Non-pigmented ciliary epithelial cell (primary cell): ENCODE results near the gene ATP6V0E1.

Experiments
- DNase-seq: peaks from one replicate; pipeline ENCODE4 v3.0.0-alpha.2; 2010; ENCODE audit warnings: low read depth

ATP6V0E1 gene

DNA sequence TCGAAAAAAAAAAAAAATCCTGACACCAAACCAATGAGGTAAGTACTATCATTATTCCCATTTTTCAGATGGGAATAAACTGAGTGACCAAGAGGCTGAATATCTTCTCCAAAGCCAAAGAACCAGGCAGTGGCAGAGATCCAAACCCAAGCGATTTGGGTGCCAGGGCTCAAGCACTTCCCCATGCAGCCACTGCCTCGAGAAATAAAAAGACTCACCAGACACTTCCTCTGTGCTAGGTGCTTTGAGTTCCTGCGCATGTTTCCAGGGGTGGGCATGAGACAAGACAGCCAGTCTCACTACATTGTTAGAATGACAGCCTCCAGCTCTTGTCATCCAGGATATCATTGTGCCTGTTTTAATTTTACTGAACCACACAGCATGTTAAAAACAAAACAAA, 26.6 kb upstream of the ATP6V0E1 start:
- DNase-seq = no peak

DNA sequence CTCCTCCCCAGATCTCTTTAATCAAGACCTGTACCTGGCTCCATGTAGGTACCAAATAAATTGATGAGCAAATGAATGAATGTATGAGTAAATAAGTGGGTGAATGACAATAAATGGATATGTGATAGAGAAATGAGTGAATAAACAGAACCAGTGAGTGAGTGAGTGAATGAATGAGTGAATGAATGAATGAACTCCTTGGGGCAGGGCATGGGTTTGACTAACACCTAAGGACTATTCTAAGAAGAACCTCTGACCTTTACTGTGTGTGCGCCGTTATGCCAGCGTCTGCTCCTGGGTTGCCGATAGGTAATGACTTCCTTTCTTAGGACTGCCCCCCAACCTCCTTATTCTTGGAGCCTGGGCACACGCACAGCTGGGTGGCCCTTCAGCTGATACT, 26.1 kb upstream of the ATP6V0E1 start:
- no peak for DNase-seq

DNA sequence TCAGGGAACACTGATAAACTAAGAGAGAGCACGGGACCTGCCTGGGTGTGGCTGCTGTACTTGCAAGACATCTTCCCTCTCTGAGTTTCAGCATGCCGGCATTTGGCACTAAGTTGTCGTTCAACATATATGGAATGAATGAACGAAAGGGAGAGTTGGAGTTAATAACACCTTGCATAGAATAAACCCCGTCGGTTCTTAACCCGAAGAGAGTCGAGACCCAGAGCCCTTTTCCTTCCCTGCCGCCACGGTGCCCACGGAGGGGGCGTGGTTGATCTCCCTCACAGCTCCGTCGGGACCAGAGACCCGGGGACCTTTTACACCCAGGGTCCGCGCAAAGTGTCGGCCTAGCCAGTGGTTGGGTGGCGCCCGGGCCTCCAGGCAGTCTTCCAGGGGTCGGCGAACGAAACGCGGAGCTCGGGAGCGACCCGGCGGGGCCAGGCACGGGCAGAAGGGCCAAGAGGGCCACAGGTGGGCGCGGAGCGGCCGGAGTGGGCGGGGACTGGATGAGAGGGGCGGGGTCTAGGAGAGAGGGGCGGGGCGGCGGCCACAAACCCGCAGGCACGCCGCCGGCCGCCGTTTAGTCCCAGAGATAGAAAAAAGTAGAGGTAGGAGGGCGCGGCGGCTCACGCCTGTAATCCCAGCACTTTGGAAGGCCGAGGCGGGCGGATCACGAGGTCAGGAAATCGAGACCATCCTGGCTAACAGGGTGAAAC, 25.1 kb upstream of the ATP6V0E1 start:
- no peak for DNase-seq

DNA sequence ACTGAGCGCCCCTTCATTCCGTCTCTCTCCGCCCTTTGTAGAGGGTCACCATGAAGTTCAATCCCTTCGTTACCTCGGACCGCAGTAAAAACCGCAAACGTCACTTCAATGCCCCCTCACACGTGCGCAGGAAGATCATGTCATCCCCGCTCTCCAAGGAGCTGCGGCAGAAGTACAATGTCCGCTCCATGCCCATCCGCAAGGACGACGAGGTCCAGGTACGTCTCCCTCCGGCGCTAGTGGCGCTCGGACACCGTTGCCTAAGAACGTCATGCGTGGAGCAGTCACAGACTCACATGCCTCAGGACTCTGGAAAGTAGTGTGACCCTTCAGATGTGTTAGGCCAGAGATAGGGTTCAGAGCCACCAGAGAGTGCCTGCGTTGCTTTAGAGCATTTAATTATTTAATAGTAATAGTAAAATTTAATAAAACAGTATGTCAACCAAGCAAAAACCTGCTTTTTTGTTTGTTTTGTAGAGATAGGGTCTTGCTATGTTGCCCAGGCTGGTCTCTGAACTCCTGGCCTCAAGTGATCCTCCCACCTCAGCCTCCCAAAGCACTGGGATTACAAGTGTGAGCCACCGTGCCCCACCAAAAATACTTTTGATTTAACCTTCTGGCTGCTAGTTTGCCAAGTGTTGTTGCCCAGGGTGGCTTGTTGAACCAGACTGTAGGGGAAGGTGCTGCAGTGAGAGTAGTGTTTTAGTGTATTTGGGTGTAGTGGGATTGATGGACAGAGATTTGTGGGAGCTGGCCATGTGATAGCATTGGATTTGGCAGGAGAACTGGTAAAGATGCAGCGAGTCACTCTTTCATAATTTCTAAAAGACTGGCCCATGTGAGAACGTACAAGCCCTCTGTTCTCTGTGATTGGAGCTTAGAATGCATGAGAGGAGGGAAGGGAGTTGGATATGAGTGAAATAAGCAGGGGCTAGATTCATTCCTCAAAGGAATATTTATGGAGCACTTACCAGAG, 23.5 kb upstream of the ATP6V0E1 start:
- no peak for DNase-seq

DNA sequence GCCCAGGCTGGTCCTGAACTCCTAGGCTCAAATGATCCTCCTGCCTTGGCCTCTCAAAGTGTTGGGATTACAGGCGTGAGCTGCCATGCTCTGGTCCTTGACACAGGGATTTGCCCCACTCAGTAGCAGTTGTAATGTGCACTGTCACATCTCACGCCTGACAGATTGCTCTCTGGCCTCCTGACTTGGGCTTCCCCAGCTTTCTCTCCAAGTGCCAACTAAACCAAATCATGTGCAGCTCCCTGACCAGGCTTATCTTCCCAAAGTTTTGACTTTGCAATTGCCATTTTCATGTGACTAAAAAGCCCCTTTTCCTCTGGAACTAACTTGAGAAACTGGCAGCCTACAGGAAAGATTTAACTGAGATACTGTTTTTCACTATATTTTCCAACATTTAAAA, 13.7 kb upstream of the ATP6V0E1 start:
- DNase-seq = no peak

DNA sequence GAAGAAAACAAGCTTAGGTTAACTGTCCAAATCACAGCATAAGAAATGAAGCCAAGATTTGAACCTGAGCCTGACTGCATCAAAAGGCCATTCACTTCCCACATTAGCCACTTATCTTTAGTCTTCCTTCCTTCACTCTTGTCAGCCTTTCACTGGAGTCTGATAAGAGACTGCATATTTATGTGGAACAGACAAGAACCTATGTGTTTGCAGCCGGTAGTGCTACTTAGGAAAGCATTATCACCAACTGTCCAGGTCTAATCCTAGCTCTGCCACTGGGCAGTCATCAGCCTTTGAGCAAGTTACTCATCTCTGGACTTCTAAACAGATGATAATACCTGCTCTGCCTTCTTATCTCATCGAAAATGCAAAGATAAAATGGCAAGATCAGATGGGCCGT, 12.1 kb upstream of the ATP6V0E1 start:
- DNase-seq = no peak

DNA sequence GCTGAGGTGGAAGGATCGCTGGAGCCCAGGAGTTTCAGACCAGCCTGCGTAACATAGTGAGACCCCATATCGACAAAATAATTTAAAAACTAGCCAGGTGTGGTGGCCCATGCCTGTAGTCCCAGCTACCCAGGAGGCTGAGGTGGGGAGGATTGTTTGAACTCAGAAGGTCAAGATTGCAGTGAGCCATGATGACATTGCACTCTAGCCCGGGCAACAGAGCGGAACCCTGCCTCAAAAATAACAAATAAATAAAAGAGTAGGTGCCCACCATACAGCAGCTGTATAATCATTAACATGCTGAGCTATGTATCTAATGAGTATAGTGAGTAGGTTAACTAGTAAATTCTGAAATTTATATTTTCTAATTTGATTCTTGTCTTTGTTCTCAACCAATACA, 11.0 kb upstream of the ATP6V0E1 start:
- no peak for DNase-seq

DNA sequence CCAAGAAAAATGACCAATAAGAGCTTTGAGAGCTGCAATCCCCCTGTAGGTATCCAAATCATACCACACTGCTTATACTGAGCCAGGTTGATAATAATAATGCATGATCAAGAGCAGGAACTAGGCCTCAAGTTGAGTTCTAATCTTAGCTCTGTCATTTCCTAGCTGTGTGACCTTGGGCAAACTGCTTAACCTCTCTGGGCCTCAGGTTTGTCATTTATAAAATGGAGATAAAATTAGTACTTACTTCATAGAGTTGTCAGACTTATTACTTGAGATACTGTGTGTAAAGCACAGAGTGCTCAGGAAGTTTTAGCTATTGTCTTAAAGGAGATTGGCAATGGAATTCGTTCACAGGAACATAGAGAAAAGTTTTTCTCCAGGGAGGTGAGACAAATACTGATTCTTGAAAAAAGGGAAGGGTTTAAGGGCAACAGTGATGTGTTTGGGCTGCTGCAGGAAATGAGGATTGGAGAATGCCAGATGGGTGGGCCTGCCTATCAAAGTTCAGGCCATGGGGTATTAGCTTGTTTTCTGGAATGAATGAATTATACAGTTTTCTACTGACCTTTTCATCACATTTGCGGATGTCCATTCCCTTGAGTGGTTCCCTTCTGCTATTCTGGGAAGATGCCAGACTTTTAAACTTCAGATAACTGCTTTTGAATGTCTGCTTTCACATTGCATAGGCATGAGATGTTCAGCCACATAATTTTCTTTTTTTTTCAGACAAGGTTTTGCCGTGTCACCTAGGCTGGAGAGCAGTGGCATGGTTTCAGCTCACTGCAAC, 10.2 kb upstream of the ATP6V0E1 start:
- DNase-seq = no peak

DNA sequence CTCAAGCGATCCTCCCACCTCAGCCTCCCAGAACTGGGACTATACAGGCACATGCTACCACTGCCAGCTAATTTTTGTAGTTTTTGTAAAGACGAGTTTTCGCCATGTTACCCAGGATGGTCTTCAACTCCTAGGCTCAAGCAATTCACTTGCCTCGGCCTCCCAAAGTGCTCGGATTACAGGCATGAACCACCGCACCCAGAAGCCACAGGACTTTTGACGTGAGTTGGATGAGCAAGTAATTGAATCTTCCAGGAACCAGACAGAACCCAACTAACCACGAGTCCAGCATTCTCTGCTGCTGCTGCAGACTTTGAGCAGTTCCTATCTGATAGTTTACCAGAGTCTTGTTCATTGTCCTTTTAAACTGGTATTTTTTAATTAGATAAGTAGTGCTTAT, 9.6 kb upstream of the ATP6V0E1 start:
- no peak for DNase-seq

DNA sequence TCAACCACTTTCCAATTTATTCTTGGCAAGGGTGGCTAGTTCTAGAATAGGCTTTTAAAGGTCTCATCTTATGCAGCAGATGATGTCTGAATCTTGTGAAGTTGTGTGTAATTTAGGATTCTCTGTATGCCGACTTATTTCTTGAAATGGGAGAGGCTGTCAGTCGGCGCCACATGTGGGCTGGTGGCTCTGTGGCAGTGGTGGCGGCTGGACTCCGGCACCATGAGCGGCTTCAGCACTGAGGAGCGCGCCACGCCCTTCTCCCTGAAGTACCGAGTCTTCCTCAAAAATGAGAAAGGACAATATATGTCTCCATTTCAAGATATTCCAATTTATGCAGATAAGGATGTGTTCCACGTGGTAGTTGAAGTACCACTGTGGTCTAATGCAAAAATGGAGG, 8.3 kb upstream of the ATP6V0E1 start:
- no peak for DNase-seq

DNA sequence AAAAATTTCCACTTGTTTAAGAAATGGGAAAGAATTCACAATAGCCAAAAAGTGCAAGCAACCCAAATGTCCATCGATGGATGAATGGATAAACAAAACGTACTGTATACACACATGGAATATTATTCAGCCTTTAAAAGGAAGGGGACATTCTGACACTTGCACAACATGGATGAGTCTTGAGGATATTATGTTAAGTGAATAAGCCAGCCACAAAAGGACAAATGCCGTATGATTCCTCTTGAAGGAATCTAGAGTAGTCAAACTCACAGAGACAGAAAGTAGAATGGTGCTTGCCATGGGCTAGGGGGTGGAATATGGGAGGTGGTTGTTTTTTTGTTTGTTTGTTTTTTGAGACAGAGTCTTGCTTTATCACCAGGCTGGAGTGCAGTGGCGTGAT, 3.8 kb upstream of the ATP6V0E1 start:
- no peak for DNase-seq

DNA sequence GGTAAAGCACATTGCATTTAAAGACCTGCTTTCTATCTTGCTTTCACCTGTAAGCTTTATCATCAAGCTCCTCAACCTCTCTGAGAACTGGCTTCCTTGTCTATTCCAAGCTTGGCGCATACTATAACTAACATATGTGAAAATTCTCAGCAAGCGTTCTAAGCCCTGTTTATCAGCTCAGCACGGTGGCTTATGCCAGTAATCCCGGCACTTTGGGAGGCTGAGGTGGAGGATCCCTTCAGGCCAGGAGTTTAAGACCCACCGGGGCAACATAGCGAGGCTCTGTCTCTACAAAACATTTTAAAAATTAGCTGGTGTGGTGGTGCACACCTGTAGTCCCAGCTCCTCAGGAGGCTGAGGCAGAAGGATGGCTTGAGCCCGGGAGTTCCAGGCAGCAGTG, 1.6 kb upstream of the ATP6V0E1 start:
- DNase-seq = no peak

DNA sequence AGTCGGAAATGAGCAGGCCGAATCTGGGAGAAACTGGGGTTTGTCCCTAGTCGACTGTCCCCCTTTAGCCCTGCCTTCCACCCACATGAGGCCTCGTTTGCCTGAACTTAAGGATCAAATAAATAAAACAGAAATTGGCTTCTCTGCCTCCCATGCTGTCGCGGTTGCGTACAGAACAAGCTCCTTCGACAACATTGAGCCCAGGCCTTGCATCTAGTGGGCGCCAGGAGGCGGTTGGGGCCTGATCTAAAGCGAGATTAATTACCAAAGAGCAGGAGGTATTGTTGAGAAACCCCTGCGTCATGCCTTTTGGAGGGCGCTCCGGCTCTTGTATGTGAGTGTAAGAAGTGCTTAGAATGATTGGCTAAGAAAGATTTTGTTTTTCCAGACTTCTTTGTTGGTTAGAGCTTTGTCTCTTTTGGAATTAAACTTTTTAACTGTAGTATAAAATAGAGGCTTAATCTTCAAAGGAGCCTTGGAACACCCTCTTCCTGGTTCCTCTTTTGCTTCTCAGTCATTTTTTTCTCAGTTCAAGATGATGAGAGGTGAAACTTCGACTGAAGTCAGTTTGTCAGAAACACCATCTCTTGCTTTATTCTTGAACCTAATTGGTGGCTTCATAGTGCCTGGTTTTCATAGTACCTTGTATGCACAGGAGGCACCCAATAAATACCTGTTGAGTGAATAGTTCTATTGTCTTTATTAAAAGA, 828 bp downstream of the ATP6V0E1 start:
- peak; percentile 71 for DNase-seq

DNA sequence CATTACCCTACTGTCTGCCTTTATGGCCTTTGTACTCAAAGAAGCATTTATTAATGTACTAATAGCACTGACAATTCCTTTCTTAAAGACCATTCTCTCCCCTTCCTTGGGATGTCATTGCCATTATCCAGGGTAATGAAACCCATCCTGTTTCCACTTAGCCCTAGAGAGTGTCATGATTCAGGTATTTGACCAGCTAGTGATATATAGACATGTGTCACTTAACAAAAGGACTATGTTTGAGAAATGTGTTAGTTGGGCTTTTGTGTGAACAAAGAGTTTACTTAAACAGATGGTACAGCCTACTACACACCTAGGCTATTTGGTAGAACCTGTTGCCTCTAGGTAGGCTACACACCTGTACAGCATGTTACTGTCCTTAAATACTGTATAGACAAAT, 2.0 kb downstream of the ATP6V0E1 start:
- DNase-seq = no peak

DNA sequence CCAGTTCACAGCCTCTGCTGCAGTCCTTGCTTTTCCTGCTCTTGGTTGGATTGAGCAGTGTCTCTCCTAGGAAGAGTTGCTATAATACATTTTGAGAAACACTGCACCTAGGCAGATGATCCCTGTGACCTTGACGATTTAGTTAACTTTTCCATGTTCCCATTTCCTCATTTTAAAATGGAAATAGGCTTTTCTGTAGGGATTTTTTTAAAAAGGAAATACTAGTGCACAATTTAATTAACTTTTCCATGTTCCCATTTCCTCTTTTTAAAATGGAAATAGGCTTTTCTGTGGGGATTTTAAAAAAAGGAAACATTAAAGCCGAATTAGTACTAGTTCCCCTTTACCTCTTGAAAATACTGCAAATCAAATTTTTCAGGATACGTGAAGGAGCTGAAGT, 4.7 kb downstream of the ATP6V0E1 start:
- DNase-seq = no peak

DNA sequence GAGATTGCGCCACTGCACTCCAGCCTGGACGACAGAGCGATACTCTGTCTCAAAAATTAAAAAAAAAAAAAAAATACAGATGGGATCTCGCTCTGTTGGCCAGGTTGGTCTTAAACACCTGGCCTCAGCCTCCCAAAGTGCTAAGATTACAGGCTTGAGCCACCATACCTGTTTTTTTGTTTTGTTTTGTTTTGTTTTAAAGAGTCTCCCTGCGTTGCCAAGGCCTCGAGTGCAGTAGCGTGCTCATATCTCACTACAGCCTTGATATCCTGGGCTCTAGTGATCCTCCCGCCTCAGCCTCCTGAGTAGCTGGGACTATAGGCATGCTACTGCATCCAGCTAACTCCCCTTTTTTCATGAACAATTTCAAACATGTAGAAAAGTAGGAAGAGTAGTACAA, 7.2 kb downstream of the ATP6V0E1 start:
- no peak for DNase-seq

DNA sequence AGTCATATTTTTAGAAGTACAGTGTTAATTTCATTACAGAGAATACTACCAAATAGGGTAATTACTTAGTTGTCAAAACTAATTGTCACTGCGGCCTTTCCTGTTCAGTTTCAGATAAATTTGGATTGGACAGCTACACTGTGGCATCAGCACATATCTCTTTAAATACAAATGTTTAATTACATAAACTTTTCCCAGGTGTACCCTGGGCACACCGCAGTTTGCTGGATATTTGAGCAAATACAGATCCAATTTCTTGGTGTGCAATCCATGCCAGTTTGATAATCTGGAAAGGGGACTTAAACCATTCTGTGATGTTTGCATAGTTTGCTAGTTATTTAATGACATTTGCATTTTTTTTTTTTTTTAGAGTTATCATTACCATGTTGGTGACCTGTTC, 10.8 kb downstream of the ATP6V0E1 start:
- no peak for DNase-seq

DNA sequence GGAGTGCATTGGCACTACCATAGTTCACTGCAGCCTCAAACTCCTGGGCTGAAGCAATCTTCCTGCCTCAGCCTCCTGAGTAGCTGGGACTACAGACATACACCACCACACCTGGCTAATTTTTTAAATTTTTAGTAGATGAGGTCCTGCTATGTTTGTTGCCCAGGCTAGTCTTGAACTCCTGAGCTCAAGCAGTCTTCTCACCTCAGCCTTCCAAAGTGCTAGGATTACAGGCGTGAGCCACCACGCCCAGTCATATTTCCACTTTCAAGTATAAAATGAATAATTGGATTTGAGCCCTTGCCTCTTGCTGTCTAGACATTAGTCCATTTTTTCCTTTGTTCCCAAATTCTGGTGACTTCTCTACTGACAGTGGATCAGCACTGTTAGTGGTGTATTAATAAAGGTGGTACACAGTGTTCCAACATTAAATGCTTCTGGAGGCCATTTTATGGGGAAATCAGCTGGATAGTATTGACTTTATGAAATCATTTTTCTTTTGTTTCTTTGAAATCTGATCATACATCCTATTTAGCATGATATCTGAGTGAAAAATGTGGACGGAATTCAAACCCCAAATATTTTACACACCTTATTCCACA, 15.9 kb downstream of the ATP6V0E1 start:
- no peak for DNase-seq

DNA sequence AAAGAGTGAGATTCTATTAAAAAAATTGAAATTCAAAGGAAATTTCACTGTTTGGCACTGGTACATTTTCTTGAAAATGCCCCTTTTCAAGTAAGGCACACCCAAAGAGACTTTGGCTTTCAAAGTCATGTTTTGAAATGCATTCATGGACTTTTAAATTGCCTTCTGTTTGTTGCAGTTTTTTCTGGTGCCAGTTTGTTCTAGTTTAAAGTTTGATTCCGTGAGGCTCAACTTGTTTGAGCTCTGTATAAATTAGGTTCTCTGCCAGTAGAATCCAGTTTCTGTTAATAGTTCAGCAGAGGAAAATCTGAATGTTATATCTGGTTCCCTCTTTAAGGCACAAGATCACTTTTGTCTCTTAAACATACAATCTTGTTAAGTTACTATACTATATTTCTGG, 16.4 kb downstream of the ATP6V0E1 start:
- DNase-seq = no peak

DNA sequence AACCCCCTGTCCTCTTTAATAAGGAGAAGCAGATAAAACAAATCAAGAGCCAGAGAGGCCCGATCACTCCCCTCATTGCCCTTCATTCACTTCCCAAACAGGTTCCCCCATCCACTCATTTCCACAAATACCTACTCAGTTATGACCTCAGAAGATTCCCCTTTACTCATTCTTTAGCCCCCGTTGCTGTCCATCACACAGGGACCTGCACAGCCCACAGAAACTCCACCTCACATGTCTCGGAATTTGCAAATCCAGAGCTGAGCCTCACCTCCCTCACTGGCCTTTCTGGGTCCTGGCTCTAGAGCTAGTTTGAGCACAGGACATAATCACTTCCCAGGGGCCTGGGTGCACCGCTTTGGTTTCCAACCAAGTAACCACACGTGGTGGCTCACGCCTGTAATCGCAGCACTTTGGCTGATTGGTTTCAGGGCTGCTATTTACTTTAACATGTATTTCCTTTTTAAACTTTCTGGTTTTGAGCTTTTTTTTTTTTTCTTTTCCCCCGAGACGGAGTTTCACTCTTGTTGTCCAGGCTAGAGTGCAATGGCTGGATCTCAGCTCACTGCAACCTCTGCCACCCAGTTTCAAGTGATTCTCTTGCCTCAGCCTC, 17.8 kb downstream of the ATP6V0E1 start:
- DNase-seq = no peak

DNA sequence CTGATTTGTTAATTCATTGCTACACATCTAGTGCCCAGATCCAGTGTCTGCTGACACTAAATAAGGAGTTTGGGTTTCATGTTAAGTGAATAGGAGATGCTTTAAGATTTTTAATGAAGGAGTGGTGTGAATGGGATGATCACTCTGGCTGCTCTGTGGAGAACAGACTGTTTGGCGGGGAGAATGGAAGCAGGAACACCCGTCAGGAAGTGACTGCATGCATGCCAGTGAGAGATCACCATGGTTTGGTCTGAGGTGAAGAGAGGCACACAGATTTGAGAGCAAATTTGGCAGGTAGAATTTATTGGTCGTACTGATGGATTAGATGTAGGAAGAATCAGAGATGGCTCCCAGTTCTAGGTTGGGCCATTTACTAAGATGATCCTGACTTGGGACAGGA, 19.8 kb downstream of the ATP6V0E1 start:
- no peak for DNase-seq
